Measurements from ENCODE around the gene MYO3B. TPM values are rescaled to one million over a fixed set of nuclear protein-coding genes. Genes with fewer than 3 reads are reported as not detected.

The MYO3B gene
- total RNA-seq, 1 donor from 2014 or later: not detected

DNA sequence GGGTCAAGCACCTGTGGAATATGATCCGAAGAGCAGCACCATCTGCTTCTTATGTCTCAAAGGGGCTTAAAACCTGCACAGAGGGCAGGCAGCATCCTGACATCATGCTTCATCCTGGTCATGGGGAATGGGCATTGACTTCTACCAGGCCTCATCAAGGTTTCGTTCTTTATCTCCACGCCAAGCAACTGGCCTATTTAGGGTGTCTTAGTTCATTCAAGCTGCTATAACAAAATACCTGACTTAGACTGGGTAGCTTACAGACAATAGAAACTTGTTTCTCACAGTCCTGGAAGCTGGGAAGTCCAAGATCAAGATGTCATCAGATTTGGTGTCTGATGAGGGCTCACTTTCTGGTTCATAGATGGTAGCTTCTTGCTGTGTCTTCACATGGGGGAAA is 69.4 kb downstream of the MYO3B start:
- Mint-ChIP-seq H3K4me3 (ENCODE audit: low read depth) (no peak overlapping the region), H3K36me3 (ENCODE audit: insufficient read depth) (no peaks in the 10 kb centered on the region), H3K4me1 (ENCODE audit: low read depth) (no peaks in the 10 kb centered on the region), H3K27ac (no peak overlapping the region), H3K9me3 (ENCODE audit: low read depth) (no peaks in the 10 kb centered on the region), H3K27me3 (peaks cover 3% of the 10 kb centered on the region)
- TF ChIP-seq, protein P1, sequence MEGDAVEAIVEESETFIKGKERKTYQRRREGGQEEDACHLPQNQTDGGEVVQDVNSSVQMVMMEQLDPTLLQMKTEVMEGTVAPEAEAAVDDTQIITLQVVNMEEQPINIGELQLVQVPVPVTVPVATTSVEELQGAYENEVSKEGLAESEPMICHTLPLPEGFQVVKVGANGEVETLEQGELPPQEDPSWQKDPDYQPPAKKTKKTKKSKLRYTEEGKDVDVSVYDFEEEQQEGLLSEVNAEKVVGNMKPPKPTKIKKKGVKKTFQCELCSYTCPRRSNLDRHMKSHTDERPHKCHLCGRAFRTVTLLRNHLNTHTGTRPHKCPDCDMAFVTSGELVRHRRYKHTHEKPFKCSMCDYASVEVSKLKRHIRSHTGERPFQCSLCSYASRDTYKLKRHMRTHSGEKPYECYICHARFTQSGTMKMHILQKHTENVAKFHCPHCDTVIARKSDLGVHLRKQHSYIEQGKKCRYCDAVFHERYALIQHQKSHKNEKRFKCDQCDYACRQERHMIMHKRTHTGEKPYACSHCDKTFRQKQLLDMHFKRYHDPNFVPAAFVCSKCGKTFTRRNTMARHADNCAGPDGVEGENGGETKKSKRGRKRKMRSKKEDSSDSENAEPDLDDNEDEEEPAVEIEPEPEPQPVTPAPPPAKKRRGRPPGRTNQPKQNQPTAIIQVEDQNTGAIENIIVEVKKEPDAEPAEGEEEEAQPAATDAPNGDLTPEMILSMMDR (IDR thresholded peaks at IDR 0.05; ENCODE audit: unreplicated experiment): no peak
- no peak for DNase-seq (ENCODE audit: low spot score, unreplicated experiment)

GRCh38 chr2:170247882-170248393 is 70.0 kb downstream of the MYO3B start:
- Mint-ChIP-seq H3K27me3 (peaks cover 3% of the 10 kb centered on the region), H3K27ac (no peak overlapping the region)
- no peak for DNase-seq (ENCODE audit: low spot score, unreplicated experiment)

DNA sequence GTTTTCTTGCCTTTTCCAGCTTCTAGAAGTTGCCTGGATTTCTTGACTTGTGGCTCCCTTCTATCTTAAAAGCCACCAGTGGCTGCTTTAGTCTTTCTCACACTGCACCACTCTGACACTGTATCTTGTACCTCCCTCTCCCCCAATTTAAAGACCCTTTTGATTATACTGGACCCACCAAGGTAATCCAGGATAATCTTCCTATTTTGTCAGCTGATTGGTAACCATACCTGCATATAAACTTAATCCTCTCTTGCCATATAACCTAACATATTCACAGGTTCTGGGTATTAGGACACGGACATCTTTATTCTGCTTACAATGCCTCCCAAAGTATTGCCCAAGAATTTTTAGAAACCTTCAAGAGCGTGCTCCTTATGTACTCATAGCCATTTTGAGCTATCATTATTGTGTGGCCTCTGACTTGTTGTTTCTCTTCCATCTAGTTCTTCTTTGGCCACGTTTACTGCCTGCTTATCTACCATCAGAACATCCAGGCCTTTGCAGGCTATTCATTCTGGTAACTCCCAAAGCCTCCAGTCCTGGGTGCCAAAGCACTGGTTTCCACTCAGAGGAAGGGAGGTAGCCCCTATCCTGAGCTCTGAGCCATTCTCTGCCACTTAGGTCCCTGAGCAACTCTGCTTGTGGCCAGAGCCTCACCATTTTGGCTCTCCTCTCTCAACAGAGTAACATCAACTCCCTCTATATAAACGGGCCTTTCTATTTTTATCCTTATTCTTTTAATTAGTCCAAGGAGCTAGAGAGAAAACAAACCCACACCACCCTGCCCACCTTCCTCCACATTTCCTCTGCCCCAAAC is 70.8 kb downstream of the MYO3B start:
- no peak overlapping the region for H3K27ac Mint-ChIP-seq
- no peaks in the 10 kb centered on the region for H3K36me3 Mint-ChIP-seq (ENCODE audit: insufficient read depth)
- TF ChIP-seq, protein P1 (IDR thresholded peaks at IDR 0.05; ENCODE audit: unreplicated experiment): no peak
- peaks cover 2% of the 10 kb centered on the region for H3K4me1 Mint-ChIP-seq (ENCODE audit: low read depth)
- H3K4me3 Mint-ChIP-seq (ENCODE audit: low read depth): no peak overlapping the region
- H3K27me3 Mint-ChIP-seq: peaks cover 3% of the 10 kb centered on the region
- peaks cover 4% of the 10 kb centered on the region for H3K9me3 Mint-ChIP-seq (ENCODE audit: low read depth)
- DNase-seq (ENCODE audit: low spot score, unreplicated experiment): no peak

More at GRCh38 chr2:170247882-170248393, 70.0 kb downstream of the MYO3B start:
- Mint-ChIP-seq H3K4me3 (ENCODE audit: low read depth) (no peak overlapping the region), H3K4me1 (ENCODE audit: low read depth) (no peaks in the 10 kb centered on the region), H3K9me3 (ENCODE audit: low read depth) (peaks cover 2% of the 10 kb centered on the region), H3K36me3 (ENCODE audit: insufficient read depth) (no peaks in the 10 kb centered on the region)
- TF ChIP-seq, protein P1 (IDR thresholded peaks at IDR 0.05; ENCODE audit: unreplicated experiment): no peak

DNA sequence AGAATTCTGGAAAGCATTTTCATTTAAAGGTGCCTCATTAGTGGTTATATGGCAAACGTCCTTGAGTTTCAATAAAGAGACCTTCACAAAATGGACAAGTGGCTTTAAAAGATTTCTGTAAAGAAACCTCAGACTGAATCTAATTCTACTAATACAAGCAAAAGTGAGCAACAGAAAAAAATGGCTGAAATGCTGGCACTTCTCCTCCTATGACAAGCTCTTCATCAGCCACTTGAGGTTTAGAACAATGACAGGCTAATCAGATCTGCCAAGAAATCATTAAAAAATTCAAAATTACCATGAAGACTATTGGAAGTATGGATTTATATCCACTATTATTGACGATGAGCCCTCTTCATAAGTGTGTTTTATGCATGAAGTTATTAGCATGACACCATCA is 71.8 kb downstream of the MYO3B start:
- DNase-seq (ENCODE audit: low spot score, unreplicated experiment): no peak
- peaks cover 3% of the 10 kb centered on the region for H3K27me3 Mint-ChIP-seq
- no peak overlapping the region for H3K4me3 Mint-ChIP-seq (ENCODE audit: low read depth)
- H3K4me1 Mint-ChIP-seq (ENCODE audit: low read depth): peaks cover 2% of the 10 kb centered on the region
- TF ChIP-seq, protein P1 (IDR thresholded peaks at IDR 0.05; ENCODE audit: unreplicated experiment): no peak
- H3K27ac Mint-ChIP-seq: no peak overlapping the region
- H3K36me3 Mint-ChIP-seq (ENCODE audit: insufficient read depth): no peaks in the 10 kb centered on the region
- H3K9me3 Mint-ChIP-seq (ENCODE audit: low read depth): peaks cover 4% of the 10 kb centered on the region

DNA sequence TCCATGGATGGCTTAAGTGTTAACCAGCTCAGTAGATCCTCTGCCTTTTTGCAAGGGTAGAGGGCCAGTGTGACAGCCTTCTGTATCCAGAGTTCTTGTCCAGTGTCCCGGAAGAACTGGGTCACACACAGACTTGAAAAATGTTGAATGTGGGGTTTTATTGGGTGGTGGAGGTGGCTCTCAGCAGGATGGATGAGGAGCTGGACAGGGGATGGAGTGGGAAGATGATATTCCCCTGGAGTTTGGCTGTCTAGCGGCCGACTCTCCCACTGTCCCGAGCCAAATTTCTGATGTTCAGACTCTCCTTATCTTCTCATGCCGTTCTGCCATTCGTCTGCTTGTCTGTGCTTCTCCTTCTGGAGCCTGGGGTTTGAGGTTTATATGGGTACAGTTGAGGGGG is 72.6 kb downstream of the MYO3B start:
- Mint-ChIP-seq H3K9me3 (ENCODE audit: low read depth) (peaks cover 4% of the 10 kb centered on the region), H3K4me1 (ENCODE audit: low read depth) (peaks cover 2% of the 10 kb centered on the region), H3K27ac (no peak overlapping the region), H3K27me3 (peaks cover 3% of the 10 kb centered on the region), H3K36me3 (ENCODE audit: insufficient read depth) (no peaks in the 10 kb centered on the region), H3K4me3 (ENCODE audit: low read depth) (no peak overlapping the region)
- DNase-seq (ENCODE audit: low spot score, unreplicated experiment): no peak
- TF ChIP-seq, protein P1 (IDR thresholded peaks at IDR 0.05; ENCODE audit: unreplicated experiment): no peak

All from progenitor cell of endocrine pancreas (in vitro differentiated cells).